K562 (cell line): ENCODE measurements around the gene DPY19L3. TPM values are rescaled to one million over a fixed set of nuclear protein-coding genes. Genes with fewer than 3 reads are reported as not detected.

Experiments used
- BHLHE40 ChIP-seq: IDR thresholded peaks from 2 replicates; pipeline ENCODE4 v1.6.1; 2011; ENCODE audit warnings: low read length, improper control_type of control experiment
- CBFB ChIP-seq: sonication (generic); formaldehyde crosslinking; IDR thresholded peaks from 2 replicates; pipeline ENCODE4 v1.4.0; 2020; ENCODE audit warnings: mild to moderate bottlenecking, missing genetic modification reagents
- CBX3 ChIP-seq, 2 experiments: IDR thresholded peaks; 1 replicate in 1 of 2; 2 replicates in 1 of 2; pipeline ENCODE4 v1.6.1; 2012; ENCODE audit warnings: inconsistent platforms in 2 of 2, low read length in 2 of 2, borderline replicate concordance in 1 of 2, control low read depth in 1 of 2
- E2F1 ChIP-seq: sonication (generic); formaldehyde crosslinking; IDR thresholded peaks from 2 replicates; pipeline ENCODE4 v1.8.1; 2023; ENCODE audit warnings: mild to moderate bottlenecking, missing genetic modification reagents, moderate library complexity
- EHMT2 ChIP-seq: fragments of 450-650 bp; IDR thresholded peaks from 2 replicates; pipeline ENCODE4 v1.6.1; 2018; ENCODE audit warnings: antibody characterized with exemption
- FOXJ2 ChIP-seq: fragments of 200-800 bp; sonication (Bioruptor generic); IDR thresholded peaks from 2 replicates; pipeline ENCODE4 v1.6.1; 2016; ENCODE audit warnings: missing genetic modification characterization, missing compliant biosample characterization
- KHSRP ChIP-seq: fragments of 450-650 bp; IDR thresholded peaks from 2 replicates; pipeline ENCODE4 v1.6.1; 2017
- SMARCA4 ChIP-seq: fragments of 450-650 bp; IDR thresholded peaks from 2 replicates; pipeline ENCODE4 v1.6.1; 2016
- SNAPC5 ChIP-seq: fragments of 250-450 bp; sonication (Bioruptor Pico); IDR thresholded peaks from 2 replicates; pipeline ENCODE4 v1.8.0; 2021; ENCODE audit warnings: moderate library complexity, mild to moderate bottlenecking, inconsistent platforms
- SOX6 ChIP-seq: fragments of 450-650 bp; IDR thresholded peaks from 2 replicates; pipeline ENCODE4 v1.6.1; 2014; ENCODE audit warnings: mild to moderate bottlenecking
- STAT5B ChIP-seq: fragments of 250-450 bp; sonication (Bioruptor Pico); IDR thresholded peaks from 2 replicates; pipeline ENCODE4 v1.8.0; 2021; ENCODE audit warnings: mild to moderate bottlenecking, inconsistent platforms
- YBX1 ChIP-seq: fragments of 450-650 bp; IDR thresholded peaks from 2 replicates; pipeline ENCODE4 v1.7.1; 2016; ENCODE audit warnings: mild to moderate bottlenecking
- ZNF124 ChIP-seq: sonication (generic); formaldehyde crosslinking; IDR thresholded peaks from 2 replicates; pipeline ENCODE4 v1.8.1; 2022; ENCODE audit warnings: missing genetic modification reagents
- ZNF175 ChIP-seq: fragments of 200-800 bp; sonication (Bioruptor generic); IDR thresholded peaks from 2 replicates; pipeline ENCODE4 v1.6.1; 2016; ENCODE audit warnings: low read depth, mild to moderate bottlenecking, missing genetic modification characterization, missing compliant biosample characterization
- ZNF518B ChIP-seq: fragments of 250-450 bp; sonication (Bioruptor Pico); IDR thresholded peaks from 2 replicates; pipeline ENCODE4 v1.5.0; 2021; ENCODE audit warnings: mild to moderate bottlenecking, moderate library complexity
- ZNF75A ChIP-seq: fragments of 450-650 bp; formaldehyde crosslinking; IDR thresholded peaks from 2 replicates; pipeline ENCODE4 v1.4.0; 2020; ENCODE audit warnings: mild to moderate bottlenecking
- ZNF780A ChIP-seq: fragments of 250-450 bp; sonication (Bioruptor Pico); IDR thresholded peaks from 2 replicates; pipeline ENCODE4 v1.5.0; 2021; ENCODE audit warnings: mild to moderate bottlenecking
- polyA plus RNA-seq, 8 experiments: library from polyadenylated mRNA; depleted of rRNA in 4 of 8; stranded (reverse) in 5 of 8; unstranded in 3 of 8; fragments of >200 nt; fragmentation: Nextera tagmentation in 2 of 8; fragmentation: Illumina TruSeq in 1 of 8; extraction: Ambion mirVana in 2 of 8; extraction: Trizol in 1 of 8; gene quantifications; 2 replicates each; pipeline versions ENCODE4 v1.2.1 to v1.2.3, GENCODE V29; 2011 to 2014; ENCODE audit warnings: inconsistent platforms in 1 of 8, missing spikeins in 1 of 8
- total RNA-seq, 7 experiments: library from RNA; depleted of rRNA in 6 of 7; stranded (reverse); fragments of >200 nt in 6 of 7; fragmentation: Illumina TruSeq in 2 of 7; extraction: Trizol in 2 of 7; gene quantifications; 2 replicates each; pipeline versions ENCODE4 v1.2.1 to v1.2.3, GENCODE V29; 2011 to 2021; ENCODE audit warnings: low replicate concordance in 1 of 7
- TF ChIP-seq, protein P1 (sequence below): fragments of 450-650 bp; formaldehyde crosslinking; IDR thresholded peaks from 2 replicates; pipeline ENCODE4 v1.4.0; 2022; ENCODE audit warnings: missing genetic modification characterization
- TF ChIP-seq, protein P2 (sequence below): sonication (generic); IDR thresholded peaks from 2 replicates; pipeline ENCODE4 v1.6.1; 2016
- TF ChIP-seq, protein P3 (sequence below): fragments of 250-450 bp; sonication (Bioruptor Pico); IDR thresholded peaks from 2 replicates; pipeline ENCODE4 v1.6.1; 2021; ENCODE audit warnings: mild to moderate bottlenecking
- TF ChIP-seq, protein P4 (sequence below): sonication (generic); formaldehyde crosslinking; IDR thresholded peaks from 2 replicates; pipeline ENCODE4 v1.8.0; 2022; ENCODE audit warnings: missing genetic modification reagents, mild to moderate bottlenecking, borderline replicate concordance

The DPY19L3 gene
- total and polyA plus RNA-seq, 9 of the 15 experiments (the other 6 are each of a cell fraction or from before 2014, with no cell fraction given), result 4.7 to 39.2 (median 22.0) TPM

DNA sequence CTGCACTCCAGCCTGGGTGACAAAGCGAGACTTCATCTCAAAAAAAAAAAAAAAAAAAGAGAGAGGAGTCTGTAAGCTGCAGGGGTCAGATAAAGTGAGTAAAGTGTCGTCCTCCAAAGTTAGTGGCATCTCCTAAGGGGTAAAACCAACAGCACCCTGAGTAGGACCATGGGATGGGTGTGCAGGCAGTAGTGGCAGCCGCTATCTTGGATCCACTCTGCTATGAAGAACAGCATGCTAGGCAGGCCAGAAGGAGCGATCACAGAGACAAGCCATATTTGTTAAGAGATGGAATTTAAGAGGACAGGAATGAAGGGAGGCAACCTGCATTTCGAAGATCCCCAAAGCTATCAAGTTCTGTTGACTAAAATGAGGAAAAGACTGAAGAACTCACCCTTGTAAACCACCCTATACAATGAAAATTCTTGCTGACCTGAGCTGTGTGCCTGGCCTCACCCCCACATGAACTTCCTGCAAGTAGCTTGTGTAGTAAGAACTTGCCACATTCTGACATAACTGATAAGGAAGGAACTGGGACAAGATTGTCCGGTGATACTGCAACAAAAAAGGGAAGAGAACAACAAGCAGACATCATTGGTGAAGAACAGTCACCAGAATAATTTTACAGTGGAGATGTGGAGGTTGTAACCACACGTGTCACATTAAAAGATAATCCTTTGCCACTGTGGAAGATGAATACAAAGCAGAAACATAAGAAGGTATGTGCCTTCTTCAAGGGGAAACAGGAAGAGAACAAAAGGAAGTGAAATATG lies 16.2 kb downstream of the DPY19L3 start (continued):
- TF ChIP-seq, protein P1, sequence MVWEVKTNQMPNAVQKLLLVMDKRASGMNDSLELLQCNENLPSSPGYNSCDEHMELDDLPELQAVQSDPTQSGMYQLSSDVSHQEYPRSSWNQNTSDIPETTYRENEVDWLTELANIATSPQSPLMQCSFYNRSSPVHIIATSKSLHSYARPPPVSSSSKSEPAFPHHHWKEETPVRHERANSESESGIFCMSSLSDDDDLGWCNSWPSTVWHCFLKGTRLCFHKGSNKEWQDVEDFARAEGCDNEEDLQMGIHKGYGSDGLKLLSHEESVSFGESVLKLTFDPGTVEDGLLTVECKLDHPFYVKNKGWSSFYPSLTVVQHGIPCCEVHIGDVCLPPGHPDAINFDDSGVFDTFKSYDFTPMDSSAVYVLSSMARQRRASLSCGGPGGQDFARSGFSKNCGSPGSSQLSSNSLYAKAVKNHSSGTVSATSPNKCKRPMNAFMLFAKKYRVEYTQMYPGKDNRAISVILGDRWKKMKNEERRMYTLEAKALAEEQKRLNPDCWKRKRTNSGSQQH (CRISPR knock-in tag), result no peak
- TF ChIP-seq ZNF175 (CRISPR knock-in tag) (peak; percentile 23; the same call in 1 of the 2 replicates), ZNF518B (no peak), SMARCA4 (peak; percentile 90), E2F1 (no peak), FOXJ2 (tag) (peak; percentile 82), BHLHE40 (peak; percentile 58), CBX3 (IDR thresholded peaks at IDR 0.05; ENCODE audit: borderline replicate concordance in 1 of 2, low read length in 2 of 2) (0 out of 3 replicates have a peak, but pooled peaks of 1 of the 2 experiments have one; percentile 19), STAT5B (CRISPR knock-in tag) (no peak), ZNF124 (no peak), SOX6 (peak; percentile 91), SNAPC5 (no peak), CBFB (CRISPR knock-in tag) (no peak), ZNF75A (no peak), KHSRP (no peak), YBX1 (no peak), ZNF780A (CRISPR knock-in tag) (no peak), EHMT2 (peak; percentile 38; the same call in 1 of the 2 replicates)
- TF ChIP-seq, protein P2, sequence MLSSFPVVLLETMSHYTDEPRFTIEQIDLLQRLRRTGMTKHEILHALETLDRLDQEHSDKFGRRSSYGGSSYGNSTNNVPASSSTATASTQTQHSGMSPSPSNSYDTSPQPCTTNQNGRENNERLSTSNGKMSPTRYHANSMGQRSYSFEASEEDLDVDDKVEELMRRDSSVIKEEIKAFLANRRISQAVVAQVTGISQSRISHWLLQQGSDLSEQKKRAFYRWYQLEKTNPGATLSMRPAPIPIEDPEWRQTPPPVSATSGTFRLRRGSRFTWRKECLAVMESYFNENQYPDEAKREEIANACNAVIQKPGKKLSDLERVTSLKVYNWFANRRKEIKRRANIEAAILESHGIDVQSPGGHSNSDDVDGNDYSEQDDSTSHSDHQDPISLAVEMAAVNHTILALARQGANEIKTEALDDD, result peak; percentile 86
- TF ChIP-seq, protein P3, sequence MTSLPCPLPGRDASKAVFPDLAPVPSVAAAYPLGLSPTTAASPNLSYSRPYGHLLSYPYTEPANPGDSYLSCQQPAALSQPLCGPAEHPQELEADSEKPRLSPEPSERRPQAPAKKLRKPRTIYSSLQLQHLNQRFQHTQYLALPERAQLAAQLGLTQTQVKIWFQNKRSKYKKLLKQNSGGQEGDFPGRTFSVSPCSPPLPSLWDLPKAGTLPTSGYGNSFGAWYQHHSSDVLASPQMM (CRISPR knock-in tag), result no peak
- TF ChIP-seq, protein P4, sequence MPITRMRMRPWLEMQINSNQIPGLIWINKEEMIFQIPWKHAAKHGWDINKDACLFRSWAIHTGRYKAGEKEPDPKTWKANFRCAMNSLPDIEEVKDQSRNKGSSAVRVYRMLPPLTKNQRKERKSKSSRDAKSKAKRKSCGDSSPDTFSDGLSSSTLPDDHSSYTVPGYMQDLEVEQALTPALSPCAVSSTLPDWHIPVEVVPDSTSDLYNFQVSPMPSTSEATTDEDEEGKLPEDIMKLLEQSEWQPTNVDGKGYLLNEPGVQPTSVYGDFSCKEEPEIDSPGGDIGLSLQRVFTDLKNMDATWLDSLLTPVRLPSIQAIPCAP (CRISPR knock-in tag), result no peak
